Activated naive CD4-positive, alpha-beta T cell treated with anti-CD3 and anti-CD28 coated beads for 36 hours (primary cell): ENCODE measurements around the gene GGT7. TPM values are rescaled to one million over a fixed set of nuclear protein-coding genes. Genes with fewer than 3 reads are reported as not detected.

Experiments
- CTCF ChIA-PET: fragments of 350-600 bp; sonication (Branson Sonifier 250); formaldehyde crosslinking; loops from one replicate; lab custom pipeline; 2021; ENCODE audit warnings: antibody characterized with exemption; lab: Charles Lee
- DNase-seq: peaks from one replicate; pipeline ENCODE4 v3.0.0-alpha.2; 2020
- H3K27ac Mint-ChIP-seq: one replicate; pipeline ENCODE4 v1.8.0; 2021; ENCODE audit warnings: mild to moderate bottlenecking, mixed read lengths
- H3K27me3 Mint-ChIP-seq: one replicate; pipeline ENCODE4 v1.8.0; 2021; ENCODE audit warnings: low read depth, mixed read lengths
- H3K36me3 Mint-ChIP-seq: one replicate; pipeline ENCODE4 v1.8.0; 2021; ENCODE audit warnings: low read depth, mixed read lengths
- H3K4me1 Mint-ChIP-seq: one replicate; pipeline ENCODE4 v1.8.0; 2021; ENCODE audit warnings: low read depth, mixed read lengths
- H3K4me3 Mint-ChIP-seq: one replicate; pipeline ENCODE4 v1.8.0; 2021; ENCODE audit warnings: mild to moderate bottlenecking, moderate library complexity, mixed read lengths
- H3K9me3 Mint-ChIP-seq: one replicate; pipeline ENCODE4 v1.8.0; 2021; ENCODE audit warnings: mixed read lengths
- intact Hi-C: fragments of 100-400 bp; cut with micrococcal nuclease; formaldehyde crosslinking; loops from one replicate; pipeline ENCODE4 v1.15.1; 2023
- total RNA-seq, 2 experiments: library from RNA; stranded (reverse); gene quantifications; one replicate each; pipeline ENCODE4 v1.2.3, GENCODE V29; 2021

The GGT7 gene
- total RNA-seq, 2 experiments from 2014 or later = 14.8 to 15.0 TPM

- Mint-ChIP-seq H3K9me3 (no peaks in the 10 kb centered on the region), H3K36me3 (peaks cover 6% of the 10 kb centered on the region), H3K27ac (no peak overlapping the region), H3K4me3 (no peak overlapping the region), H3K27me3 (no peaks in the 10 kb centered on the region), H3K4me1 (peaks cover 34% of the 10 kb centered on the region)
- no peak for DNase-seq
- intact Hi-C loops = no loop called here
- CTCF ChIA-PET = no interaction called here
Observed at GRCh38 chr20:34895465-34895864, 22.8 kb upstream of the GGT7 start.

GRCh38 chr20:34894723-34895122 lies 22.1 kb upstream of the GGT7 start:
- H3K9me3 Mint-ChIP-seq = no peaks in the 10 kb centered on the region
- H3K4me3 Mint-ChIP-seq = no peak overlapping the region
- peaks cover 4% of the 10 kb centered on the region for H3K36me3 Mint-ChIP-seq
- H3K27ac Mint-ChIP-seq = no peak overlapping the region
- CTCF ChIA-PET = no interaction called here
- no peaks in the 10 kb centered on the region for H3K27me3 Mint-ChIP-seq
- H3K4me1 Mint-ChIP-seq = peaks cover 41% of the 10 kb centered on the region
- no peak for DNase-seq
- intact Hi-C loops = loop anchor here (5.0 kb wide), 1 partner anchor 768 kb away; the partner anchor contains the start of genes CPNE1 and RBM12

GRCh38 chr20:34892671-34893070 lies 20.0 kb upstream of the GGT7 start:
- Mint-ChIP-seq H3K9me3 (no peaks in the 10 kb centered on the region), H3K27me3 (no peaks in the 10 kb centered on the region), H3K36me3 (peaks cover 5% of the 10 kb centered on the region), H3K4me3 (no peak overlapping the region), H3K4me1 (peaks cover 48% of the 10 kb centered on the region), H3K27ac (peak overlapping the region; percentile 87)
- no peak for DNase-seq
- intact Hi-C loops = loop anchor here (5.0 kb wide), 1 partner anchor 770 kb away; the partner anchor contains the start of genes CPNE1 and RBM12
- CTCF ChIA-PET = interaction anchor here (1.1 to 3.1 kb wide), 2 partner anchors 19 to 63 kb away, joined by 6 to 11 read pairs; partner anchors contain the start of genes GGT7, GSS and MYH7B

- peak; percentile 71 for DNase-seq
- intact Hi-C loops = loop anchor here (1.0 to 5.0 kb wide), 6 partner anchors 8 to 771 kb away; partner anchors contain the start of genes ACSS2, CPNE1, GSS and MYH7B
- Mint-ChIP-seq H3K4me3 (peak overlapping the region; percentile 16), H3K9me3 (no peaks in the 10 kb centered on the region), H3K4me1 (peaks cover 48% of the 10 kb centered on the region), H3K27ac (peak overlapping the region; percentile 87), H3K27me3 (no peaks in the 10 kb centered on the region), H3K36me3 (peaks cover 5% of the 10 kb centered on the region)
- CTCF ChIA-PET = interaction anchor here (0.9 to 3.1 kb wide), 5 partner anchors 15 to 212 kb away, joined by 3 to 15 read pairs (median 11); partner anchors contain the start of genes ACSS2, GGT7, GSS and MYH7B
Observed at GRCh38 chr20:34891166-34892062, 18.8 kb upstream of the GGT7 start.

- no peaks in the 10 kb centered on the region for H3K27me3 Mint-ChIP-seq
- intact Hi-C loops = no loop called here
- CTCF ChIA-PET = interaction anchor here (0.6 to 3.6 kb wide), 5 partner anchors 9 to 335 kb away, joined by 3 to 18 read pairs (median 4); partner anchors contain the start of gene GGT7
- peaks cover 14% of the 10 kb centered on the region for H3K36me3 Mint-ChIP-seq
- peak overlapping the region; percentile 68 for H3K27ac Mint-ChIP-seq
- DNase-seq = no peak
- no peak overlapping the region for H3K4me3 Mint-ChIP-seq
- H3K4me1 Mint-ChIP-seq = peaks cover 48% of the 10 kb centered on the region
- H3K9me3 Mint-ChIP-seq = no peaks in the 10 kb centered on the region
Observed at GRCh38 chr20:34888468-34888867, 15.8 kb upstream of the GGT7 start.

GRCh38 chr20:34887023-34887422 lies 14.4 kb upstream of the GGT7 start:
- Mint-ChIP-seq H3K4me1 (peaks cover 49% of the 10 kb centered on the region), H3K27ac (no peak overlapping the region), H3K9me3 (no peaks in the 10 kb centered on the region), H3K27me3 (no peaks in the 10 kb centered on the region), H3K4me3 (no peak overlapping the region), H3K36me3 (peaks cover 23% of the 10 kb centered on the region)
- CTCF ChIA-PET = interaction anchor here (3.6 kb wide), 1 partner anchor 13 kb away, joined by 18 read pairs; no protein-coding TSS in a partner anchor
- intact Hi-C loops = no loop called here
- no peak for DNase-seq

- Mint-ChIP-seq H3K9me3 (no peaks in the 10 kb centered on the region), H3K4me1 (peaks cover 41% of the 10 kb centered on the region), H3K36me3 (peaks cover 24% of the 10 kb centered on the region), H3K27me3 (no peaks in the 10 kb centered on the region), H3K27ac (no peak overlapping the region), H3K4me3 (no peak overlapping the region)
- no peak for DNase-seq
- intact Hi-C loops = no loop called here
- CTCF ChIA-PET = interaction anchor here (3.6 kb wide), 1 partner anchor 12 kb away, joined by 18 read pairs; no protein-coding TSS in a partner anchor
Observed at GRCh38 chr20:34886122-34886521, 13.5 kb upstream of the GGT7 start.

- Mint-ChIP-seq H3K36me3 (peaks cover 24% of the 10 kb centered on the region), H3K27me3 (no peaks in the 10 kb centered on the region), H3K27ac (no peak overlapping the region), H3K4me3 (no peak overlapping the region), H3K9me3 (no peaks in the 10 kb centered on the region), H3K4me1 (peaks cover 29% of the 10 kb centered on the region)
- CTCF ChIA-PET = interaction anchor here (1.4 kb wide), 1 partner anchor 72 kb away, joined by 3 read pairs; the partner anchor contains the start of genes GSS and MYH7B
- DNase-seq = no peak
- intact Hi-C loops = no loop called here
Observed at GRCh38 chr20:34884260-34884659, 11.6 kb upstream of the GGT7 start.

GRCh38 chr20:34883809-34884208 lies 11.2 kb upstream of the GGT7 start:
- intact Hi-C loops = loop anchor here (1.0 kb wide), 1 partner anchor 7 kb away; no protein-coding TSS in a partner anchor

GRCh38 chr20:34883087-34883688 lies 10.5 kb upstream of the GGT7 start:
- no peaks in the 10 kb centered on the region for H3K27me3 Mint-ChIP-seq
- peaks cover 20% of the 10 kb centered on the region for H3K36me3 Mint-ChIP-seq
- intact Hi-C loops = loop anchor here (1.0 kb wide), 1 partner anchor 8 kb away; no protein-coding TSS in a partner anchor
- H3K27ac Mint-ChIP-seq = peak overlapping the region; percentile 89
- no peaks in the 10 kb centered on the region for H3K9me3 Mint-ChIP-seq
- DNase-seq = no peak
- H3K4me3 Mint-ChIP-seq = no peak overlapping the region
- H3K4me1 Mint-ChIP-seq = peaks cover 31% of the 10 kb centered on the region
- CTCF ChIA-PET = interaction anchor here (0.7 to 1.6 kb wide), 3 partner anchors 10 to 73 kb away, joined by 3 to 12 read pairs (median 3); partner anchors contain the start of genes GGT7, GSS and MYH7B

More at GRCh38 chr20:34883809-34884208, 11.2 kb upstream of the GGT7 start:
- no peak for DNase-seq
- peak overlapping the region; percentile 44 for H3K27ac Mint-ChIP-seq
- CTCF ChIA-PET = interaction anchor here (1.4 to 1.6 kb wide), 2 partner anchors 11 to 72 kb away, joined by 3 to 12 read pairs; partner anchors contain the start of genes GGT7, GSS and MYH7B
- no peaks in the 10 kb centered on the region for H3K27me3 Mint-ChIP-seq
- no peaks in the 10 kb centered on the region for H3K9me3 Mint-ChIP-seq
- peaks cover 32% of the 10 kb centered on the region for H3K4me1 Mint-ChIP-seq
- no peak overlapping the region for H3K4me3 Mint-ChIP-seq
- H3K36me3 Mint-ChIP-seq = peaks cover 24% of the 10 kb centered on the region

GRCh38 chr20:34881689-34882088 lies 9.0 kb upstream of the GGT7 start:
- Mint-ChIP-seq H3K9me3 (no peaks in the 10 kb centered on the region), H3K36me3 (peaks cover 19% of the 10 kb centered on the region), H3K27ac (no peak overlapping the region), H3K4me3 (no peak overlapping the region), H3K4me1 (peaks cover 37% of the 10 kb centered on the region), H3K27me3 (no peaks in the 10 kb centered on the region)
- CTCF ChIA-PET = no interaction called here
- intact Hi-C loops = no loop called here
- no peak for DNase-seq
